ENCODE data around the gene OSBP.

GRCh38 chr11:59615637-59616395, at the start of gene OSBP:
- TF ChIP-seq POLR2AphosphoS5 (IDR thresholded peaks at IDR 0.05) (peak; percentile 59 to 83), EP300 (IDR thresholded peaks at IDR 0.05) (no peak)
- TF ChIP-seq, protein P1, sequence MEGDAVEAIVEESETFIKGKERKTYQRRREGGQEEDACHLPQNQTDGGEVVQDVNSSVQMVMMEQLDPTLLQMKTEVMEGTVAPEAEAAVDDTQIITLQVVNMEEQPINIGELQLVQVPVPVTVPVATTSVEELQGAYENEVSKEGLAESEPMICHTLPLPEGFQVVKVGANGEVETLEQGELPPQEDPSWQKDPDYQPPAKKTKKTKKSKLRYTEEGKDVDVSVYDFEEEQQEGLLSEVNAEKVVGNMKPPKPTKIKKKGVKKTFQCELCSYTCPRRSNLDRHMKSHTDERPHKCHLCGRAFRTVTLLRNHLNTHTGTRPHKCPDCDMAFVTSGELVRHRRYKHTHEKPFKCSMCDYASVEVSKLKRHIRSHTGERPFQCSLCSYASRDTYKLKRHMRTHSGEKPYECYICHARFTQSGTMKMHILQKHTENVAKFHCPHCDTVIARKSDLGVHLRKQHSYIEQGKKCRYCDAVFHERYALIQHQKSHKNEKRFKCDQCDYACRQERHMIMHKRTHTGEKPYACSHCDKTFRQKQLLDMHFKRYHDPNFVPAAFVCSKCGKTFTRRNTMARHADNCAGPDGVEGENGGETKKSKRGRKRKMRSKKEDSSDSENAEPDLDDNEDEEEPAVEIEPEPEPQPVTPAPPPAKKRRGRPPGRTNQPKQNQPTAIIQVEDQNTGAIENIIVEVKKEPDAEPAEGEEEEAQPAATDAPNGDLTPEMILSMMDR (IDR thresholded peaks at IDR 0.05): peak in 2 of 6 experiments; percentile 4

Data from upper lobe of left lung (tissue), 4 donors.